ENCODE results near the gene FSTL3. TPM values are rescaled to one million over a fixed set of nuclear protein-coding genes. Genes with fewer than 3 reads are reported as not detected.

Gene FSTL3
- total RNA-seq, 2 donors from 2014 or later: 64.4 to 437 TPM

GRCh38 chr19:709965-710571 is 33.9 kb downstream of the FSTL3 start:
- Histone ChIP-seq H3K36me3 (no peaks in the 10 kb centered on the region), H3K9me3 (peaks cover 0 to 4% of the 10 kb centered on the region in 2 donors), H3K4me1 (peaks cover 0 to 23% of the 10 kb centered on the region in 2 donors), H3K27ac (peak overlapping the region; percentile 81 to 87), H3K27me3 (no peaks in the 10 kb centered on the region), H3K4me3 (peak overlapping the region; percentile 72 to 81)
- DNase-seq (ENCODE audit: low spot score): peak; percentile 81
- no peak for TF ChIP-seq CTCF (IDR thresholded peaks at IDR 0.05)

- no peaks in the 10 kb centered on the region for H3K36me3 ChIP-seq
- no peak for TF ChIP-seq CTCF (IDR thresholded peaks at IDR 0.05)
- peak overlapping the region; percentile 72 to 81 for H3K4me3 ChIP-seq
- DNase-seq (ENCODE audit: low spot score): no peak
- peaks cover 0 to 23% of the 10 kb centered on the region in 2 donors for H3K4me1 ChIP-seq
- H3K27ac ChIP-seq: peak overlapping the region; percentile 81 to 87
- no peaks in the 10 kb centered on the region for H3K27me3 ChIP-seq
- H3K9me3 ChIP-seq: peaks cover 0 to 8% of the 10 kb centered on the region in 2 donors
Observed at GRCh38 chr19:710767-711166, 34.6 kb downstream of the FSTL3 start.

- Histone ChIP-seq H3K36me3 (no peaks in the 10 kb centered on the region), H3K4me3 (no peak overlapping the region), H3K27ac (peak overlapping the region; percentile 81 to 87), H3K9me3 (peaks cover 0 to 8% of the 10 kb centered on the region in 2 donors), H3K4me1 (peaks cover 0 to 23% of the 10 kb centered on the region in 2 donors), H3K27me3 (no peaks in the 10 kb centered on the region)
- no peak for DNase-seq (ENCODE audit: low spot score)
- TF ChIP-seq CTCF (IDR thresholded peaks at IDR 0.05): no peak
Observed at GRCh38 chr19:711254-711653, 35.1 kb downstream of the FSTL3 start.

GRCh38 chr19:715347-715746 is 39.2 kb downstream of the FSTL3 start:
- Histone ChIP-seq H3K4me1 (peaks cover 0 to 32% of the 10 kb centered on the region in 2 donors), H3K9me3 (peaks cover 0 to 8% of the 10 kb centered on the region in 2 donors), H3K4me3 (no peak overlapping the region), H3K27ac (no peak overlapping the region), H3K36me3 (no peaks in the 10 kb centered on the region), H3K27me3 (peaks cover 3 to 9% of the 10 kb centered on the region in 2 donors)
- no peak for TF ChIP-seq CTCF (IDR thresholded peaks at IDR 0.05)
- DNase-seq (ENCODE audit: low spot score): no peak

- peaks cover 0 to 8% of the 10 kb centered on the region in 2 donors for H3K9me3 ChIP-seq
- H3K4me1 ChIP-seq: peaks cover 0 to 44% of the 10 kb centered on the region in 2 donors
- H3K36me3 ChIP-seq: no peaks in the 10 kb centered on the region
- TF ChIP-seq CTCF (IDR thresholded peaks at IDR 0.05): no peak
- H3K27ac ChIP-seq: peak overlapping the region; percentile 63 to 69
- peaks cover 3 to 9% of the 10 kb centered on the region in 2 donors for H3K27me3 ChIP-seq
- peak; percentile 71 for DNase-seq (ENCODE audit: low spot score)
- H3K4me3 ChIP-seq: no peak overlapping the region
Observed at GRCh38 chr19:718251-718951, 42.2 kb downstream of the FSTL3 start.
